ENCODE data around the gene COL4A5.
A peak's percentile ranks its signal among the peaks of the same experiment; 100 is the strongest.
"Not testable (repeated sequence)": the region's sequence is repeated elsewhere in the genome, so short reads cannot be mapped to it uniquely, and the experiment has no call there.

The COL4A5 gene

GRCh38 chrX:108453841-108454240, 14.2 kb downstream of the COL4A5 start:
- TF ChIP-seq CTCF (IDR thresholded peaks at IDR 0.05; ENCODE audit: low read length, missing control alignments) = no peak
- H3K4me3 ChIP-seq (replicated peaks; ENCODE audit: low read depth, low read length) = no peak overlapping the region
- DNase-seq (ENCODE audit: low read depth) = no peak

GRCh38 chrX:108456971-108457477, 17.4 kb downstream of the COL4A5 start:
- H3K4me3 ChIP-seq (replicated peaks; ENCODE audit: low read depth, low read length) = no peak overlapping the region
- no peak for TF ChIP-seq CTCF (IDR thresholded peaks at IDR 0.05; ENCODE audit: low read length, missing control alignments)
- no peak for DNase-seq (ENCODE audit: low read depth)

GRCh38 chrX:108464604-108465003, 25.0 kb downstream of the COL4A5 start:
- H3K4me3 ChIP-seq (replicated peaks; ENCODE audit: low read depth, low read length) = no peak overlapping the region
- TF ChIP-seq CTCF (IDR thresholded peaks at IDR 0.05; ENCODE audit: low read length, missing control alignments) = no peak
- peak; percentile 38 for DNase-seq (ENCODE audit: low read depth)

GRCh38 chrX:108468486-108468885, 28.8 kb downstream of the COL4A5 start:
- peak; percentile 37 for DNase-seq (ENCODE audit: low read depth)
- no peak for TF ChIP-seq CTCF (IDR thresholded peaks at IDR 0.05; ENCODE audit: low read length, missing control alignments)

GRCh38 chrX:108473979-108474378, 34.3 kb downstream of the COL4A5 start:
- no peak for DNase-seq (ENCODE audit: low read depth)
- no peak overlapping the region for H3K4me3 ChIP-seq (replicated peaks; ENCODE audit: low read depth, low read length)
- no peak for TF ChIP-seq CTCF (IDR thresholded peaks at IDR 0.05; ENCODE audit: low read length, missing control alignments)

More at GRCh38 chrX:108468486-108468885, 28.8 kb downstream of the COL4A5 start:
- no peak overlapping the region for H3K4me3 ChIP-seq (replicated peaks; ENCODE audit: low read depth, low read length)

GRCh38 chrX:108481528-108481927, 41.9 kb downstream of the COL4A5 start:
- H3K4me3 ChIP-seq (replicated peaks; ENCODE audit: low read depth, low read length); DNase-seq (ENCODE audit: low read depth): not testable (repeated sequence)

- no peak overlapping the region for H3K4me3 ChIP-seq (replicated peaks; ENCODE audit: low read depth, low read length)
- no peak for DNase-seq (ENCODE audit: low read depth)
- TF ChIP-seq CTCF (IDR thresholded peaks at IDR 0.05; ENCODE audit: low read length, missing control alignments) = no peak
These were observed 44.6 kb downstream of the COL4A5 start for GRCh38 chrX:108484251-108484650.

Measured in fibroblast of pulmonary artery (primary cell).